Measurements from ENCODE around the gene TOGARAM1. TPM values are rescaled to one million over a fixed set of nuclear protein-coding genes. Genes with fewer than 3 reads are reported as not detected.

TOGARAM1 gene
- total RNA-seq, 1 donor from 2014 or later = 14.7 TPM

DNA sequence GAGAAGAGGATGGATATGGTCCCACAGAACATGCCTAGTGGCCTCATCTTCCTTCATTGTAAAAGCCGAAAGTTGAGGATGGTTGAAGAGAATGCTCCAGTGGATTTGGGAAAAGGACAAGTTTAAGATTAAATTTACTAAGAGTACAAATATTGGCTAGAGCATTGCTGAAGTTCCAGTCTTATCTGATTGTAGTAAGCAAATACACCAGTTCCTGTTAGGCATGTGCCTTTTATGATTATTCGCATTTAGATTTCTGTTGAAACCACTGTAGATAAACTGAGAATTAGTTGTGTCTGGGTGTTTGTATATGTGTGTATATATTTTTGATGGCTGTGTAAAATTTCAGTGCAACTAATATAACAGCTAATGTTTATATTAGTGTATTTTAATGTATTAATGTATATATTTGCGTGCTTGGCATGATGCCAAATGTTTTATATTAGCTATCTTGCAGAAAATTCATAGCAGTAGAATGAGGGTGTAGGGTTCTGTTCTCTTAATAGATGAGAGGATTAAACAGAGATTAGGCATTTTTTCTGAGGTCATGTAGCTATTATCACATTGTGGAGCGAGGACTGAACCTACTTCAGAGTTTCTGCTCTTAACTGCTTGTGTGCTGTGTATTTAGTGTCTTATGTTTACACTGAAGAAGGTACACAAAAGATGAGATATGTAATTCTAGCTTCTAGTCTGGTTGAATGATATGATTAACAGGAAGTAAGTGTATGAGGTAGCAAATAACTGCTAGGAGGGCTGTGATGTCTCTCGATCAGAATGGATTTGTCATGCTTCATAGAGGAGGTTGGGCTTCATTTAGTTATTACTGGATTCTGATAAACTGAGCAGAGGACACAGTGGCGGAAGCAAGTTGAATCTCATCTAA lies 151.1 kb downstream of the TOGARAM1 start:
- H3K4me1 ChIP-seq (ENCODE audit: insufficient read depth, low read length) = no peaks in the 10 kb centered on the region
- no peak overlapping the region for H3K9ac ChIP-seq (ENCODE audit: low read length)
- H3K36me3 ChIP-seq (ENCODE audit: insufficient read depth, low read length) = peaks cover 48% of the 10 kb centered on the region
- Mint-ChIP-seq H3K27ac (ENCODE audit: unreplicated experiment) (no peak overlapping the region), H3K4me3 (ENCODE audit: unreplicated experiment) (no peak overlapping the region), H3K9me3 (ENCODE audit: unreplicated experiment) (no peaks in the 10 kb centered on the region), H3K4me1 (ENCODE audit: low read depth, unreplicated experiment) (peaks cover 7% of the 10 kb centered on the region), H3K36me3 (ENCODE audit: low read depth, unreplicated experiment) (peaks cover 7% of the 10 kb centered on the region), H3K27me3 (ENCODE audit: low read depth, unreplicated experiment) (no peaks in the 10 kb centered on the region)
- H3K4me3 ChIP-seq (ENCODE audit: insufficient read depth, low read depth, low read length) = no peak overlapping the region
- H3K27me3 ChIP-seq (ENCODE audit: insufficient read depth, low read length) = no peaks in the 10 kb centered on the region
- peaks cover 4% of the 10 kb centered on the region for H4K20me1 ChIP-seq (ENCODE audit: insufficient read depth, low read length)
- H3K79me2 ChIP-seq (ENCODE audit: insufficient read depth, low read length) = peaks cover 8% of the 10 kb centered on the region
- FAIRE-seq = no peak
- H3K4me2 ChIP-seq (ENCODE audit: low read length) = peak overlapping the region; percentile 17
- H3K9me3 ChIP-seq (ENCODE audit: insufficient read depth, low read depth, low read length) = no peaks in the 10 kb centered on the region
- peak overlapping the region; percentile 1 for H3K27ac ChIP-seq (ENCODE audit: low read depth, low read length)
- no peak for DNase-seq (ENCODE audit: low read depth)
- no peak overlapping the region for H2AFZ ChIP-seq (ENCODE audit: low read depth, low read length)
- TF ChIP-seq EZH2 (IDR thresholded peaks at IDR 0.05; ENCODE audit: insufficient read depth, low read length) (no peak), CTCF (IDR thresholded peaks at IDR 0.05; ENCODE audit: insufficient read depth, low read depth, low read length) (no peak)

DNA sequence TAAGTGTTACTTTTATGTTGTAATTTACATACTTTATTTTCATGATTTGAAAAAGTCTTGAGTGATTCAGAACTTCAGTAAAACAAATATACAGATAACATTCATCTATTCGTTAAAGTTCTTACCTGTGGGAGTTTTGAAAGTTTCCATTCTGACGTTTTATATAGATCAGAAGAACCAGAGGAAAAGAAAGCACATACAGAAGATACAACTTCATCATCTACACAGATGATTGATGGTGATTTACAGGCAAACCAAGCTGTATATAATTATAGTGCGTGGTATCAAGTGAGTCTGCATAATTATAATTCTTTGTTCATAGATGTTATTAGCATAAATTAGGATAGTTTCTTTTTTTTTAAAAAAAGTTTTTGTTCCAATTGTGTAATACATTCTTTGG lies 152.3 kb downstream of the TOGARAM1 start:
- no peak for FAIRE-seq
- H3K4me1 Mint-ChIP-seq (ENCODE audit: low read depth, unreplicated experiment) = peaks cover 7% of the 10 kb centered on the region

More for the DNA sequence above, 152.3 kb downstream of the TOGARAM1 start:
- no peak overlapping the region for H3K4me3 ChIP-seq (ENCODE audit: insufficient read depth, low read depth, low read length)
- no peak overlapping the region for H3K9ac ChIP-seq (ENCODE audit: low read length)
- no peaks in the 10 kb centered on the region for H3K9me3 ChIP-seq (ENCODE audit: insufficient read depth, low read depth, low read length)
- Mint-ChIP-seq H3K4me3 (ENCODE audit: unreplicated experiment) (no peak overlapping the region), H3K36me3 (ENCODE audit: low read depth, unreplicated experiment) (peaks cover 12% of the 10 kb centered on the region), H3K27ac (ENCODE audit: unreplicated experiment) (no peak overlapping the region), H3K27me3 (ENCODE audit: low read depth, unreplicated experiment) (no peaks in the 10 kb centered on the region), H3K9me3 (ENCODE audit: unreplicated experiment) (no peaks in the 10 kb centered on the region)
- no peak overlapping the region for H2AFZ ChIP-seq (ENCODE audit: low read depth, low read length)
- H3K4me2 ChIP-seq (ENCODE audit: low read length) = no peak overlapping the region
- no peak for DNase-seq (ENCODE audit: low read depth)
- no peak overlapping the region for H3K27ac ChIP-seq (ENCODE audit: low read depth, low read length)
- H3K27me3 ChIP-seq (ENCODE audit: insufficient read depth, low read length) = no peaks in the 10 kb centered on the region
- H3K4me1 ChIP-seq (ENCODE audit: insufficient read depth, low read length) = no peaks in the 10 kb centered on the region
- peaks cover 4% of the 10 kb centered on the region for H4K20me1 ChIP-seq (ENCODE audit: insufficient read depth, low read length)
- TF ChIP-seq EZH2 (IDR thresholded peaks at IDR 0.05; ENCODE audit: insufficient read depth, low read length) (no peak), CTCF (IDR thresholded peaks at IDR 0.05; ENCODE audit: insufficient read depth, low read depth, low read length) (no peak)
- H3K79me2 ChIP-seq (ENCODE audit: insufficient read depth, low read length) = peaks cover 8% of the 10 kb centered on the region
- peaks cover 54% of the 10 kb centered on the region for H3K36me3 ChIP-seq (ENCODE audit: insufficient read depth, low read length)

Measured in astrocyte (in vitro differentiated cells and primary cell).